ENCODE data around the gene PCSK6.

The PCSK6 gene

GRCh38 chr15:101277038-101277822 is 212.3 kb downstream of the PCSK6 start, which contains the start of gene SELENOS:
TSS of gene SELENOS (minus strand) at chr15:101277485. CDS start at chr15:101277417, 68 bp downstream.
- DNase-seq (ENCODE audit: low read depth, low spot score) = peak; percentile 69

GRCh38 chr15:101276501-101277037 is 212.9 kb downstream of the PCSK6 start:
- DNase-seq (ENCODE audit: low read depth, low spot score) = no peak

GRCh38 chr15:101275018-101275417 is 214.5 kb downstream of the PCSK6 start:
- no peak for DNase-seq (ENCODE audit: low read depth, low spot score)

- no peak for DNase-seq (ENCODE audit: low read depth, low spot score)
These were observed 216.0 kb downstream of the PCSK6 start for GRCh38 chr15:101273534-101273933.

GRCh38 chr15:101272584-101272983 is 216.9 kb downstream of the PCSK6 start:
- no peak for DNase-seq (ENCODE audit: low read depth, low spot score)

GRCh38 chr15:101269479-101270223 is 219.9 kb downstream of the PCSK6 start:
- DNase-seq (ENCODE audit: low read depth, low spot score) = no peak

- no peak for DNase-seq (ENCODE audit: low read depth, low spot score)
These were observed 222.0 kb downstream of the PCSK6 start for GRCh38 chr15:101267320-101268104.

- DNase-seq (ENCODE audit: low read depth, low spot score) = no peak
These were observed 222.7 kb downstream of the PCSK6 start for GRCh38 chr15:101266787-101267186.

GRCh38 chr15:101266034-101266433 is 223.5 kb downstream of the PCSK6 start:
- DNase-seq (ENCODE audit: low read depth, low spot score) = no peak

GRCh38 chr15:101264911-101265641 is 224.4 kb downstream of the PCSK6 start:
- DNase-seq (ENCODE audit: low read depth, low spot score) = no peak

GRCh38 chr15:101264011-101264410 is 225.5 kb downstream of the PCSK6 start:
- DNase-seq (ENCODE audit: low read depth, low spot score) = no peak

- DNase-seq (ENCODE audit: low read depth, low spot score) = no peak
These were observed 227.0 kb downstream of the PCSK6 start for GRCh38 chr15:101262551-101262950.

- DNase-seq (ENCODE audit: low read depth, low spot score) = no peak
These were observed 231.0 kb downstream of the PCSK6 start for GRCh38 chr15:101258238-101259144.

GRCh38 chr15:101256757-101257156 is 232.8 kb downstream of the PCSK6 start:
- DNase-seq (ENCODE audit: low read depth, low spot score) = no peak

- DNase-seq (ENCODE audit: low read depth, low spot score) = no peak
These were observed 233.8 kb downstream of the PCSK6 start for GRCh38 chr15:101255615-101256241.

GRCh38 chr15:101255051-101255395 is 234.5 kb downstream of the PCSK6 start:
- DNase-seq (ENCODE audit: low read depth, low spot score) = no peak

- DNase-seq (ENCODE audit: low read depth, low spot score) = no peak
These were observed 235.1 kb downstream of the PCSK6 start for GRCh38 chr15:101254157-101255050.

Measured in activated CD4-positive, CD25-positive, alpha-beta regulatory T cell treated with anti-CD3 and anti-CD28 coated beads, Interleukin-2, amount 50 U/mL, for 16 hours (primary cell).